GM12891 (cell line): ENCODE measurements around the gene IL2RA.

Experiments used
- DNase-seq: peaks from one replicate; pipeline ENCODE4 v3.0.0; 2011; ENCODE audit warnings: low spot score; ENCODE audit not compliant: insufficient read length
- FAIRE-seq: peaks from 2 replicates; lab custom pipeline; 2011; peaks lifted over from hg19 to GRCh38; lab: Jason Lieb, UNC
- PAX5 ChIP-seq: IDR thresholded peaks from 2 replicates; pipeline ENCODE4 v1.6.1; 2011; ENCODE audit warnings: low read length, moderate library complexity, mild to moderate bottlenecking; ENCODE audit not compliant: insufficient read depth, severe bottlenecking
- POLR2A ChIP-seq: IDR thresholded peaks from 2 replicates; pipeline ENCODE4 v1.6.1; 2011; ENCODE audit warnings: low read depth, low read length, control low read depth
- POLR2AphosphoS5 ChIP-seq: IDR thresholded peaks from 2 replicates; pipeline ENCODE4 v1.6.1; 2011; ENCODE audit warnings: low read depth, low read length, control low read depth
- POU2F2 ChIP-seq: IDR thresholded peaks from 2 replicates; pipeline ENCODE4 v1.6.1; 2011; ENCODE audit warnings: low read depth, mild to moderate bottlenecking, control low read depth, low read length, moderate library complexity
- SPI1 ChIP-seq: IDR thresholded peaks from 2 replicates; pipeline ENCODE4 v1.6.1; 2011; ENCODE audit warnings: low read depth, low read length, control low read depth
- TAF1 ChIP-seq: IDR thresholded peaks from 2 replicates; pipeline ENCODE4 v1.6.1; 2011; ENCODE audit warnings: low read depth, low read length, control low read depth

The IL2RA gene

GRCh38 chr10:6018422-6018821 lies 43.7 kb downstream of the IL2RA start:
- DNase-seq (no peak), FAIRE-seq (no peak)
- no peak for TF ChIP-seq TAF1
- TF ChIP-seq POU2F2 = no peak
- TF ChIP-seq POLR2A = no peak

DNA sequence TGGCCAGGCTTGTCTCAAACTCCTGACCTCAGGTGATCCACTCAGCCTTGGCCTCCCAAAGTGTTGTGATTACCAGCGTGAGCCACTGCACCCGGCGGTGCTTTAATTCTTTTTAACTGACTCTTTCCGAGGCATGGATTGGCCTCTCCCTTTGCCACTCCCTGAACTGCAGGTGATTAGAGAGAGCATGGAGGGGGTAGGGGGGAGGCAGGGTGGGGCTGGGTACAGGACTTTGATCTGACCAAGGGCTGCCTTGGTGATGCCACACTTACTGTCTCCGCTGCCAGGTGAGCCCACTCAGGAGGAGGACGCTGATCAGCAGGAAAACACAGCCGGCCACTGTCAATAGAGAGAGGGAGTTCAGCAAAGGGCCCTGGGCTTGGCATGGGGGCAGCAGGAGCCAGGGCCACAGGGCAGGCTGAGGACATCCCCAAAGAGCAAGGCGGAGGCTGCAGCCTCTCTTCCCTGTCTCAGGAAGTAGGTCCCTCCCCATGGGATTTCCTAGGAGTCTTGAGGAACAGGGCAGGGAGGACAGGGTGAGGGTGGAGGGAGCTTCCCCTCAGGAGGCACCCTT lies 44.3 kb downstream of the IL2RA start:
- FAIRE-seq (no peak), DNase-seq (no peak)
- TF ChIP-seq POU2F2 (no peak), POLR2AphosphoS5 (no peak), TAF1 (no peak)

DNA sequence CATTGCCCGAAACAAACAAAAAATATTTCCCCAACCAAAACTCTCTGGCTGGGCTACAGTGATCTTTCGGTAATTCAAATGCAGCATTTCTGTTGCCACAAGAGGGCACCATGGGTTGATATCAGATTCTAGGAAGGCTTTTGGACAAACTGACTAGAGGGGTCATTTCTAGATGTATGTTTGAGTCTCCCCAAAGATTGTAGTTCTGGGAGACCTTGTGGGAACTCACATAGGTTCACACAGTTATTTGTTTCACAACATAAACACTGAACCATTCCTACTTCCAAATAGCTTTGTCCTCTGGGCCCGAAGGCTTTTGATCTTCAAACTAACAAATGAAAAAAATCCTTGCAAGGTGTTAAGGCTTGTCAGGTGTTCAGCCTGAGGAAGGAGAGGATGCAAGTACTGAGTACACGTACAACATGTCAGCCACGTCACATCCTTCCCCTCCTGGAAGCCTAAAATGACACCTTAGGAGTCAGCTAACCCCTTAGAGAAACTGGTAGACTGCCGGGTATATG lies 47.9 kb downstream of the IL2RA start:
- TF ChIP-seq POU2F2 = no peak
- no peak for TF ChIP-seq PAX5
- TF ChIP-seq POLR2AphosphoS5 = no peak
- TF ChIP-seq POLR2A = no peak
- peak; percentile 64 for FAIRE-seq
- peak; percentile 44 for DNase-seq

DNA sequence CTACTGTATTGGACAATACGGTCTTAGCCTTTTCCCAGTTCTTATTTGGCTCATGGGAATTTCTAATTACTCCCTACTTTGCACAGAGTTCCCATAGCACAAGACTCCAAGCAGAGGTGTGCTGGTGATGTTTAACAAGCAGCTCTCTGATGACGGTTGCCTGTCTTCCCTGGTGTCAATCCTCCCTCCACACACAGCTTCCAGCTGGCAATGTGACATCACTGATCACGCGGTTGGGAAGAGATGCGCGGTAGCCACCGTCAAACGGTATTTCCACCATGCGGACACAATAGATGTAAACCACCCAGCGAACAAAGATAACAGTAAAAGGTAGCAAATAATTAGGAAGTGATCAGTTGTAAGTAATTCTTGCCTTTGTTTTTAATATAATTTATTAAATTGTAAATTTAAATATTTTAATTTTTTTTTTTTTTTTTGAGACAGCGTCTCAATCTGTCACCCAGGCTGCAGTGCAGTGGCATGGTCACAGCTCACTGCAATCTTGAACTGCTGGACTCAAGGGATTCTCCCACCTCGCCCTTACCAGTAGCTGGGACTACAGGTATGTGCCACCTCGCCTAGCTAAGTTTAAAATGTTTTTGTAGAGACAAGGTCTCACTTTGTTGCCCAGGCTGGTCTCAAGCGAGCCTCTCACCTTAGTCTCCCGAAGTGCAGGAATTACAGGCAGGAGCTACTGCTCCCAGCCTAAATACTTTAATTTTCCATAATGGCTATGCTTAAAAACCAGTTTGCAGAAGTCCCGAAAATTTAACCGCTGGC lies 48.6 kb downstream of the IL2RA start:
- no peak for TF ChIP-seq POLR2AphosphoS5
- TF ChIP-seq POLR2A = no peak
- TF ChIP-seq SPI1 = no peak
- no peak for TF ChIP-seq POU2F2
- TF ChIP-seq TAF1 = no peak
- TF ChIP-seq PAX5 = no peak

GRCh38 chr10:6012121-6012905 lies 49.9 kb downstream of the IL2RA start:
- TF ChIP-seq TAF1 (no peak), SPI1 (no peak), PAX5 (no peak), POU2F2 (no peak), POLR2A (no peak), POLR2AphosphoS5 (no peak)
- FAIRE-seq (no peak), DNase-seq (no peak)

More for the DNA sequence above, 48.6 kb downstream of the IL2RA start:
- DNase-seq = no peak
- no peak for FAIRE-seq

GRCh38 chr10:6011558-6011957 lies 50.6 kb downstream of the IL2RA start:
- TF ChIP-seq SPI1 = no peak
- no peak for TF ChIP-seq POU2F2
- TF ChIP-seq PAX5 = no peak
- FAIRE-seq = no peak
- DNase-seq = no peak

DNA sequence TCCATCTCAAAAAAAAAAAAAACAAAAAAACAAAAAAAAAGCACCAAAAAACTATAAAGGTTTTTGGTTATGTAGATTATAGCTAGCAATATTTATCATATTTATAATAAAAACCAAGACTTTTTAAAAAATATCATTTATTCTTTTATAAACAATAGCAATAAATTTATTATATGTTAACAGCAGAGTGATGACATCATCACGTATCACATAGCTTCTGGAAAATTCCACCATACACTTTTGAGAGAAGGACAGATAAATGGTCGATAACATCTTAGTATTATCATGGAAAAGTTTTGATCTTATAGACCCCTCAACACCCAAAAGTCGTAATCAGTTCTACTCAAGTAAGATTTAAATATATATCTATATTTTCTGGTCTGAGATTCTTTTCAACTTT lies 51.6 kb downstream of the IL2RA start:
- DNase-seq (no peak), FAIRE-seq (no peak)
- TF ChIP-seq PAX5 = no peak
- no peak for TF ChIP-seq TAF1
- TF ChIP-seq POLR2AphosphoS5 = no peak
- no peak for TF ChIP-seq POLR2A
- no peak for TF ChIP-seq SPI1
- no peak for TF ChIP-seq POU2F2

DNA sequence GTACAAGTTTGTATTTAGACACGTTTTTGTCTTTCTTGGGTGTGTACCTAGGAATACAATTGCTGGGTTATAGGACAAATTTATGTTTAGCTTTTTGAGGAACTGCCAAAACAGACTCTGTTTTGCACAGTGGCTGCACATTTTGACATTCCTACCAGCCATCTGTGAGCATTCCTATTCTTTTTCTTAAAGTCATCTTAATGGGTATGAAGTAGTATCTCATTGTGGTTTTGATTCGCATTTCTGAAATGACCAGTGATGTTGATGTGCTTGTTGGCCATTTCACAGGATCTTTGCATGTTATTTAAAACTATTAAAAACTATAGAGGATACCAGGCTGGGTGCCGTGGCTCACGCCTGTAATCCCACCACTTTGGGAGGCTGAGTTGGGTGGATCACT lies 52.2 kb downstream of the IL2RA start:
- FAIRE-seq = no peak
- no peak for DNase-seq
- no peak for TF ChIP-seq POLR2A
- no peak for TF ChIP-seq POLR2AphosphoS5
- no peak for TF ChIP-seq PAX5

DNA sequence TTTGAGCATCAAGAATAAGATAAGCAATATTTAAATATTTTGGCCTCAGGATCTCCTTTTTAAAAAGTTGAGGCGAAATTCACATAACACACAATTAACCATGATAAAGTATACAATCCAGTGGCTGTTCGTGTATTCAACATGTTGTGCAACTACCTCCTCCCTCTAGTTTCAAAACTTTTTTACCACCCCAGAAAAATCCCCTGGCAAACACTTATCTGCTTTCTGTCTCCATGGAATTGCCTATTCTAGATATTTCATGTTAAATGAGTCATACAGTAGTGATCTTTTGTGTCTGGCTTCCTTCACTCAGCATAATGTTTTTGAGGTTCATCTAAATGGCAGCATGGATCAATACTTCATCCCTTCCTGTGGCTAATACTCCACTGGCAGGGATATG lies 53.0 kb downstream of the IL2RA start:
- FAIRE-seq (no peak), DNase-seq (no peak)
- TF ChIP-seq TAF1 (no peak), POLR2A (no peak), PAX5 (no peak), POU2F2 (no peak), SPI1 (no peak), POLR2AphosphoS5 (no peak)

DNA sequence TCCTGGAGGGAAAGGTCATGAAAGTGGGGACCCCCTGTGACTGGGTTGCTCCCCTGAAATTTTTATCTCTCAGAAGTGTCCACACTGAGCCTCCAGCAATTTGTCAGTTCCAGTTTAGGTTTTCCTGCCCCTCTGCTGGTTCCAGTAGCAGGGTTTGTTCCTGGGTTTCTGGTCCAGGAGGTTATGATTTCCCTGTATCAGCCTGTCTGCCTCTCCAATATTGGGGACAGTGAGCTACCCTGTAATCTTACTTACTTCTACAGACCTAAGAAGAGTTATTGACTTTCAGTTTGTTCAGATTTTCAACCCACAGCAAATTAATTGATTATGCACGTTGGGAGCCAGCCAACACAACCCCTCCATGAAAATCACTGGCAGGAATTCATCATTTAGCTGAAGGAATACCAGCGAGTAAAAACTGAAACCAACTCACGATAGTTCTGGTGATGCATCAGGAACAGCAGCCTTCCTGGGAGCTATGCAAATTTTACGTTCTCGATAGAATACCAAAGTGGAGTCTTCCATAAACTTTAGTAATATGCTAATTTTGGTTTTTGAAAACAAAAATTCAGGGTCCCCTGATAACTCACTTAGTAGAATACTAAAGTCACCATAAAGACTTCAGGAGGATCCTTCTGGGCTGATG lies 53.5 kb downstream of the IL2RA start:
- DNase-seq (no peak), FAIRE-seq (no peak)
- TF ChIP-seq POLR2A (no peak), POU2F2 (no peak), PAX5 (no peak), TAF1 (no peak), POLR2AphosphoS5 (no peak)
